Spinal cord (tissue), 10 donors: ENCODE results near the gene NAA50. TPM values are rescaled to one million over a fixed set of nuclear protein-coding genes. Genes with fewer than 3 reads are reported as not detected.

Source experiments
- DNase-seq, 6 donors: peaks; one replicate each; pipeline versions ENCODE4 v3.0.0 to v3.0.0-alpha.2; 2013 to 2015; ENCODE audit warnings: low spot score in 6 of 6, low read depth in 4 of 6
- H3K27ac ChIP-seq: one replicate; pipeline ENCODE4 v1.5.1; 2013; ENCODE audit warnings: low read depth, low read length, control low read depth
- H3K27me3 ChIP-seq: one replicate; pipeline ENCODE4 v1.6.1; 2013; ENCODE audit warnings: low read length; ENCODE audit not compliant: control insufficient read depth, insufficient read depth
- H3K36me3 ChIP-seq: one replicate; pipeline ENCODE4 v1.6.1; 2013; ENCODE audit warnings: low read length; ENCODE audit not compliant: control insufficient read depth, insufficient read depth
- H3K4me1 ChIP-seq: one replicate; pipeline ENCODE4 v1.6.1; 2013; ENCODE audit warnings: low read length; ENCODE audit not compliant: control insufficient read depth, insufficient read depth
- H3K4me3 ChIP-seq: one replicate; pipeline ENCODE4 v1.5.1; 2013; ENCODE audit warnings: low read depth, low read length, control low read depth
- H3K9me3 ChIP-seq: one replicate; pipeline ENCODE4 v1.6.1; 2013; ENCODE audit warnings: low read length; ENCODE audit not compliant: control insufficient read depth, insufficient read depth
- WGBS: methylation state at CpG from one replicate; pipeline ENCODE4 v1.1.5; 2013; ENCODE audit warnings: missing lambda C conversion rate; ENCODE audit not compliant: insufficient coverage; 5-methylcytosine and 5-hydroxymethylcytosine counted together
- polyA plus RNA-seq, 2 donors: library from polyadenylated mRNA; unstranded; fragments of 120-200 nt; gene quantifications; one replicate each; pipeline ENCODE4 v1.2.1, GENCODE V29; 2013; ENCODE audit not compliant: insufficient read length in 2 of 2
- total RNA-seq, 2 donors: library from RNA; depleted of rRNA in 1 of 2; stranded (reverse); fragments of 120-200 nt in 1 of 2; fragments of >200 nt in 1 of 2; gene quantifications; one replicate each; pipeline versions ENCODE4 v1.2.3 to v1.2.4, GENCODE V29; 2013 to 2014
- donor health status: healthy.

NAA50 gene
- total and polyA plus RNA-seq, 4 donors, result 74.2 to 99.0 (median 80.0) TPM

DNA sequence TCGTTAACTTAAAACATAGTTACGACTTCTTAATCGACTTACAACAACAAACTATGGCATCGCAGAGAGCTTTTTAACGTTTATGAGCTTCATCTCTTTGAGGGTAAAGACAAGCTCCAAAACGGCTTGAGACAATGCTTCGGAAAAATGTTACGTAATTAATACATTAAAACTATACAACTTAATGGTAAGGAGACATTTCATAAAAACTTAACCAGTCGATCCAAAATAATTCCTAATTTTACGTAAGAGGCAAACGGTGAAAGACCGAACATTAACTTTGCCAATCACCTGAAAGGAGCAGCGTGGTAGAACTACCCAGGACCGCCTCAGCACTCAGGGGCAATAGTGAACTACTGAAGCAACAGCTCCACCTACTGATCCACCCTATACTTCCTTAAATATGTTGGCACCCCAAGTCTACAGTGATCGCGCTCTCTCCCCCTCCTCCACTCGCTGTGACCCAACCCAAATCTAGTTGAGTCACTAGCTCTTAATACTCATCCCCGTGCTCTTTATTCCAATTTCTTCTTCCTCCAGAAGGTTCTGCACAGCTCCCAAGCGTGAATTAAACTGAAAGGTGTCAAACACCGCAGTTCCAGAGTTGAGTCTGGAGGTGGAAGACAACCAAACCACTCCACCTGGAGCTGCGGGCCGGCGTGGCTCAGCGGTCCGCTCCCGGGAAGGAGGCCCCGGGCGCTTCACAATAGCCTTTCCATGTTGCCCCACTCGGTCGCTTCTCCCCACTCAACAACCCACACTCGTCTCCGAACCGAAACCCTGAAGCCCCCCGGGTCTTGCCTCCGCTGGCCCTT, 901 bp downstream of the NAA50 start:
- peaks cover 5% of the 10 kb centered on the region for H3K4me1 ChIP-seq
- WGBS, result under 1% methylated on average over 27 of the region's 35 CpGs
- no peaks in the 10 kb centered on the region for H3K36me3 ChIP-seq
- H3K9me3 ChIP-seq, result no peaks in the 10 kb centered on the region
- H3K4me3 ChIP-seq, result peak overlapping the region; percentile 98
- H3K27ac ChIP-seq, result peak overlapping the region; percentile 100
- peak in 5 of 6 donors; percentile 49 to 87 (median 61) for DNase-seq
- H3K27me3 ChIP-seq, result no peaks in the 10 kb centered on the region

DNA sequence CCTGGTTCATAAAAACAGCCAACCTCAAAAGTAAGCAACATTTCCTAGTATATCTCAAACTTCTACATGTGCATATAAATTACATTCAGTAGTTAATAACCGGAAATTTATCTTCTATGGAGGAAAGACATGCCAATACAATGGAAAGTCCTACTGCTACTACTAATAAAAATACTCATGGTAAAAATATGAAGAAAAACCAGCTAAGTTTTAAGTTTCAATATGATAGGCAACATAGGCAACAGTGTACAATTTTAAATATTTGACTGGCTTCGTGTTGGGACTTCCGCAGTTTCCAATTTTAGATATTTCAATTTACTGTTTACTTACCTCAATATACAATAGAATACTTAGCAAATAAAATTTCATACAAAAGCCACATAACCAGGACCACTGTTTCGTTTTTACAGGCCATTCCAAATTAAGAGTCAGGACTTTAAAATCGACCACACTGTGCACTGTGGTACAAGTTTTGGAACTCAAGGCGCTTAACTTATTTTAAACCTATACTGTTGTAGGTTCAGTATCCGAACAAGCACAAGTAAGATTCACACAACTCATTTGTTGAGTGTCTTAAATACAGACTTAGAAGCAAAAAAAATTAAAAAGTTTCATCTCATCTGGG, 2.9 kb downstream of the NAA50 start:
- Histone ChIP-seq H3K27me3 (no peaks in the 10 kb centered on the region), H3K9me3 (no peaks in the 10 kb centered on the region), H3K27ac (no peak overlapping the region), H3K36me3 (no peaks in the 10 kb centered on the region), H3K4me3 (no peak overlapping the region), H3K4me1 (peaks cover 5% of the 10 kb centered on the region)
- 76% methylated on average over 2 of the region's 7 CpGs for WGBS
- no peak for DNase-seq

DNA sequence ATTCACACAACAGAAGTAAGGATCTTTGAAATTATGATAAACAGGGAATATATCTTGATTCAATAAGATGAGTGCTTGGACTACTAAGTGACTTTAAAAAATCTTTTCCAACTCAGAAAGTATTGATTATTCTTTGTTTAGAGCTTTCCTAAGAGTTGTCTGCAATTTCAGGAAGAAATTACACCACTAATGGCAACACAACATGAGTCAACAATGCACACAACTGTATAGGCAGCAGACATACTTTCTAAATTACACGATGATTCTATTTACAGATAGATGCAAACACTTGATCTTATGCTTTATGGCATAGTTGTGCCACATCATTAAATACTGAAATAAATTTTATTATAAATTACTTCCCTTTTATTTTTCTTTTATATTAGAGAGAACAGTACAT, 4.4 kb downstream of the NAA50 start:
- peaks cover 5% of the 10 kb centered on the region for H3K4me1 ChIP-seq
- WGBS, result no CpG with 5 or more reads among the region's 1 CpG

DNA sequence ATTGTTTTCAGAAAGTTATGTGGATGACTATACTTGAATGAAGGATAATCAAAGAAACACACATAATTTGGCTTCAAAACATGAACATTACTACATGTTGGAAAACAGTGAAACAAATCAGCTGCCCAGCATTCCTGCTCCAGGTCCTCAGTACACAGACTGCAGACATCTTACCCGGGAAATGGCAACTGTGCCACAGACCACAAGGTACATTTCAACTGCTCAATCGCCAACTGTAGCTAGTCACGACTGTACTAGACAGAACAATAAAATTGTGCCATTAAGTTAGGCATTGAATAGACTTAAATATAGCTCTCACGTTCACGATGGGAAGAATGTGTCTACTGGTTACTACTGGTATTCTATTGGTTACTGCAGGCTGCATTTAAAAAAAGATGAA, 5.0 kb downstream of the NAA50 start:
- DNase-seq, result no peak
- H3K4me3 ChIP-seq, result no peak overlapping the region
- no peaks in the 10 kb centered on the region for H3K27me3 ChIP-seq
- WGBS, result 100% methylated on average over 1 of the region's 5 CpGs
- H3K36me3 ChIP-seq, result no peaks in the 10 kb centered on the region
- H3K9me3 ChIP-seq, result no peaks in the 10 kb centered on the region
- H3K27ac ChIP-seq, result no peak overlapping the region
- peaks cover 5% of the 10 kb centered on the region for H3K4me1 ChIP-seq

More for the DNA sequence above, 4.4 kb downstream of the NAA50 start:
- H3K4me3 ChIP-seq, result no peak overlapping the region
- H3K27me3 ChIP-seq, result no peaks in the 10 kb centered on the region
- no peaks in the 10 kb centered on the region for H3K36me3 ChIP-seq
- DNase-seq, result no peak
- no peaks in the 10 kb centered on the region for H3K9me3 ChIP-seq
- no peak overlapping the region for H3K27ac ChIP-seq

DNA sequence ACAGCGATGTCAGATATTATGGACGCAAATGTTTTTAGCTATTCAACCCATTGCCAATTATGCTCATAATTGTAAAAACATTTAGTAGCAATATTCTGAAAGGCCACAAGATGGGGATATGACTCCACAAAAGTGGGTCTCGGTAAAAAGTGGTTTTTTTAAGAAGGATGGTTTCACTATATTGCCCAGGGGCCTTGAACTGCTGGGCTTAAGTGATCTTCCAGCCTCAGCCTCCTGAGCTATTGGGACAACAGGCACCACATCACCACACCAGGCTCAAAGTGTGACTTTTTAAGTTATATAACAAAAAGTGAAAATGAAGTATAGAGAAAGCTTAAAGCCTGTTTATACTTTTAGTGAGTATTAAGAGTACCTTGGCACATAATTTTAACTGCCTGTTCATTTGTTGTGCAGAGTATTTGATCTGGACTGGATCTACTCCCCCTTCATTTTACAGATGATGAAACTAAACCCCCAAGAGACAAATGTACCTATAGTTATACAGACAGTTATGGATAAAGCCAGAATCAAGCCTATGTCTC, 9.4 kb downstream of the NAA50 start:
- H3K4me1 ChIP-seq, result no peaks in the 10 kb centered on the region
- H3K27me3 ChIP-seq, result no peaks in the 10 kb centered on the region
- H3K27ac ChIP-seq, result no peak overlapping the region
- 0% methylated on average over 1 of the region's 3 CpGs for WGBS
- no peaks in the 10 kb centered on the region for H3K36me3 ChIP-seq
- peak in 5 of 6 donors; percentile 31 to 87 (median 45) for DNase-seq
- H3K9me3 ChIP-seq, result no peaks in the 10 kb centered on the region
- H3K4me3 ChIP-seq, result no peak overlapping the region

DNA sequence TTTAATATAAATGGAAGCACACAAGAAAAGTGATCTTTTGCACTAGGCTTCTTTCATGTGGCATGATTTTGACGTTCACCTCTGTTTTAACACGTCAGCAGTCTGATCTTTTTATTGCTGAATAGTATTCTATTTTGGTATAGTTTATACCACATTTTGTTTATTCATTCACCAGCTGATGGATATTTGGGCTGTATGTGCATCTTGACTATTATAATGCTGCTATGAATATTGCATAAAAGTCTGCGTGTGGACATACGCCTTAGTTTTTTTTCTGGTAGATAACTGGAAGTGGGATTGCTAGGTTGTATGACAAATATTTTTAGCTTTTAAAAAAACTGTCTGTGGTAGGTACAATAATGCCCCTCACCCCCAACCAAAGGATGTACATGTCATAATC, 14.4 kb downstream of the NAA50 start:
- no peak for DNase-seq
- Histone ChIP-seq H3K36me3 (no peaks in the 10 kb centered on the region), H3K4me3 (no peak overlapping the region), H3K27me3 (no peaks in the 10 kb centered on the region), H3K4me1 (no peaks in the 10 kb centered on the region), H3K9me3 (no peaks in the 10 kb centered on the region), H3K27ac (no peak overlapping the region)
- no CpG with 5 or more reads among the region's 4 CpGs for WGBS

GRCh38 chr3:113730550-113730949, 15.5 kb downstream of the NAA50 start:
- Histone ChIP-seq H3K36me3 (no peaks in the 10 kb centered on the region), H3K4me3 (no peak overlapping the region), H3K27ac (no peak overlapping the region), H3K9me3 (no peaks in the 10 kb centered on the region), H3K4me1 (no peaks in the 10 kb centered on the region), H3K27me3 (no peaks in the 10 kb centered on the region)
- no CpG with 5 or more reads among the region's 1 CpG for WGBS
- DNase-seq, result no peak

GRCh38 chr3:113728661-113729060, 17.4 kb downstream of the NAA50 start:
- no peaks in the 10 kb centered on the region for H3K36me3 ChIP-seq
- H3K27me3 ChIP-seq, result no peaks in the 10 kb centered on the region
- no peak for DNase-seq
- H3K4me3 ChIP-seq, result no peak overlapping the region
- H3K4me1 ChIP-seq, result no peaks in the 10 kb centered on the region
- no peak overlapping the region for H3K27ac ChIP-seq
- WGBS, result 100% methylated on average over 1 of the region's 2 CpGs
- no peaks in the 10 kb centered on the region for H3K9me3 ChIP-seq

DNA sequence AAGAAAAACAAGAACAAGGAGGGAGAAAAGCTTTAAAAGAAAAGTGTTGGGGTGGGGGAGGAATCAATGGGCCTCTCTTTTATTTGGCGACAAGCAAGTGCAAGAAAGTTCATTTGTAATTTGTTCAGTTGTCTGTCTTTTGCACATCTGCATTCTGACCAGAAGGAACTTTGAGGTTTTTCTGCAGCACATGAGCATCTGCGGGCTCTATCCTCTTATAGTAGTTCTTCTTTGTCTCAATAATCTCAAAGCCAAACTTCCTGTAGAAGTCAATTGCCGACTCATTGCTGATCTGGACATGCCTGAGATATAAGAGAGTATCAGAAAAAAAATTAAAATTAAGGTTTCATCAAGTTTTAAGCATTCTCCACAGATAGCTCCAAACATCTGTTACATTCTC, 24.4 kb downstream of the NAA50 start:
- Histone ChIP-seq H3K9me3 (no peaks in the 10 kb centered on the region), H3K4me1 (no peaks in the 10 kb centered on the region), H3K27me3 (no peaks in the 10 kb centered on the region), H3K36me3 (peaks cover 7% of the 10 kb centered on the region), H3K4me3 (no peak overlapping the region), H3K27ac (no peak overlapping the region)
- WGBS, result 88% methylated on average over 1 of the region's 3 CpGs
- DNase-seq, result no peak
